NCI-H345 treated with DMSO at 0.1 percent for 48 hours (cell line): ENCODE data around the gene STIMATE.

Experiments used
- DNase-seq: peaks from one replicate; lab custom pipeline; 2025; ENCODE audit not compliant: unreplicated experiment; lab: John Stamatoyannopoulos, UW

STIMATE gene

GRCh38 chr3:52793702-52794611 lies 103.4 kb downstream of the STIMATE start:
- no peak for DNase-seq

- no peak for DNase-seq
Measured at GRCh38 chr3:52792961-52793695, 104.2 kb downstream of the STIMATE start.

GRCh38 chr3:52792413-52792812 lies 104.9 kb downstream of the STIMATE start:
- no peak for DNase-seq

GRCh38 chr3:52791928-52792327 lies 105.4 kb downstream of the STIMATE start:
- no peak for DNase-seq

- no peak for DNase-seq
Measured at GRCh38 chr3:52791366-52791765, 106.0 kb downstream of the STIMATE start.

- no peak for DNase-seq
Measured at GRCh38 chr3:52790741-52791140, 106.6 kb downstream of the STIMATE start.

GRCh38 chr3:52790337-52790736 lies 107.0 kb downstream of the STIMATE start:
- no peak for DNase-seq

GRCh38 chr3:52789746-52790040 lies 107.7 kb downstream of the STIMATE start:
- DNase-seq: no peak

GRCh38 chr3:52788890-52789745 lies 108.2 kb downstream of the STIMATE start:
- no peak for DNase-seq

- DNase-seq: no peak
Measured at GRCh38 chr3:52787672-52788625, 109.4 kb downstream of the STIMATE start.

- no peak for DNase-seq
Measured at GRCh38 chr3:52787246-52787645, 110.1 kb downstream of the STIMATE start.
